H4 (cell line): ENCODE results near the gene ARL17B. TPM values are rescaled to one million over a fixed set of nuclear protein-coding genes. Genes with fewer than 3 reads are reported as not detected.
"Not testable (repeated sequence)": the region's sequence is repeated elsewhere in the genome, so short reads cannot be mapped to it uniquely, and the experiment has no call there.

Experiments
- DNase-seq: peaks from one replicate; pipeline ENCODE4 v3.0.0-alpha.2; 2015; ENCODE audit warnings: low spot score
- total RNA-seq: library from RNA; depleted of rRNA; stranded (reverse); fragments of >200 nt; shearing (Covaris generic); gene quantifications from 2 replicates; pipeline ENCODE4 v1.2.3, GENCODE V29; 2014; rRNA removed

Gene ARL17B
- 15.5 and 16.8 TPM in 2 replicates for total RNA-seq

GRCh38 chr17:46361755-46362154 is at the start of gene ARL17B:
Gene ARL17B (minus strand): TSS chr17:46361766. CDS start chr17:46358397, 3,369 bp downstream.
- DNase-seq = not testable (repeated sequence)

GRCh38 chr17:46409864-46410263 is 48.3 kb upstream of the ARL17B start:
- not testable (repeated sequence) for DNase-seq

GRCh38 chr17:46407155-46407554 is 45.6 kb upstream of the ARL17B start:
- DNase-seq = not testable (repeated sequence)

- not testable (repeated sequence) for DNase-seq
Observed at GRCh38 chr17:46401033-46401787, 39.6 kb upstream of the ARL17B start.

GRCh38 chr17:46400543-46400942 is 39.0 kb upstream of the ARL17B start:
- DNase-seq = not testable (repeated sequence)

GRCh38 chr17:46399993-46400392 is 38.4 kb upstream of the ARL17B start:
- not testable (repeated sequence) for DNase-seq

GRCh38 chr17:46396292-46396691 is 34.7 kb upstream of the ARL17B start:
- not testable (repeated sequence) for DNase-seq

GRCh38 chr17:46393702-46394101 is 32.1 kb upstream of the ARL17B start:
- DNase-seq = not testable (repeated sequence)

- DNase-seq = not testable (repeated sequence)
Observed at GRCh38 chr17:46385491-46385890, 23.9 kb upstream of the ARL17B start.

GRCh38 chr17:46383118-46383517 is 21.6 kb upstream of the ARL17B start:
- not testable (repeated sequence) for DNase-seq

GRCh38 chr17:46373418-46373817 is 11.9 kb upstream of the ARL17B start:
- not testable (repeated sequence) for DNase-seq

- not testable (repeated sequence) for DNase-seq
Observed at GRCh38 chr17:46372236-46373229, 11.0 kb upstream of the ARL17B start.

GRCh38 chr17:46367520-46367919 is 6.0 kb upstream of the ARL17B start:
- not testable (repeated sequence) for DNase-seq

GRCh38 chr17:46361145-46361735 is 326 bp downstream of the ARL17B start:
- not testable (repeated sequence) for DNase-seq

GRCh38 chr17:46353856-46354255 is 7.7 kb downstream of the ARL17B start:
- not testable (repeated sequence) for DNase-seq

GRCh38 chr17:46349060-46349459 is 12.5 kb downstream of the ARL17B start:
- DNase-seq = not testable (repeated sequence)

- not testable (repeated sequence) for DNase-seq
Observed at GRCh38 chr17:46348345-46348744, 13.2 kb downstream of the ARL17B start.

GRCh38 chr17:46342131-46342530 is 19.4 kb downstream of the ARL17B start:
- DNase-seq = not testable (repeated sequence)

GRCh38 chr17:46341220-46341619 is 20.3 kb downstream of the ARL17B start:
- not testable (repeated sequence) for DNase-seq

- DNase-seq = not testable (repeated sequence)
Observed at GRCh38 chr17:46294831-46295230, 66.7 kb downstream of the ARL17B start, which contains the start of gene LRRC37A. Gene LRRC37A (plus strand): TSS chr17:46295131. CDS start chr17:46295134, 3 bp downstream.

GRCh38 chr17:46291618-46292017 is 69.9 kb downstream of the ARL17B start:
- DNase-seq = not testable (repeated sequence)
